Occipital lobe (tissue), 2 donors: Measurements from ENCODE around the gene RPS26. TPM values are rescaled to one million over a fixed set of nuclear protein-coding genes. Genes with fewer than 3 reads are reported as not detected.
"Not testable (repeated sequence)": the region's sequence is repeated elsewhere in the genome, so short reads cannot be mapped to it uniquely, and the experiment has no call there.

Experiments
- DNase-seq: peaks from one replicate; lab custom pipeline; 2025; lab: John Stamatoyannopoulos, UW
- total RNA-seq: library from RNA; depleted of rRNA; stranded (reverse); fragments of >200 nt; gene quantifications from one replicate; pipeline ENCODE4 v1.2.3, GENCODE V29; 2014

RPS26 gene
- total RNA-seq, 1 donor from 2014 or later = 61.3 TPM

- DNase-seq = no peak
Observed at GRCh38 chr12:56020423-56021184, 21.1 kb upstream of the RPS26 start, which contains the start of gene IKZF4. IKZF4 (plus strand) TSS chr12:56021043; CDS start chr12:56021494, 451 bp downstream.

GRCh38 chr12:56021889-56022497 lies 19.7 kb upstream of the RPS26 start:
- DNase-seq = no peak

DNA sequence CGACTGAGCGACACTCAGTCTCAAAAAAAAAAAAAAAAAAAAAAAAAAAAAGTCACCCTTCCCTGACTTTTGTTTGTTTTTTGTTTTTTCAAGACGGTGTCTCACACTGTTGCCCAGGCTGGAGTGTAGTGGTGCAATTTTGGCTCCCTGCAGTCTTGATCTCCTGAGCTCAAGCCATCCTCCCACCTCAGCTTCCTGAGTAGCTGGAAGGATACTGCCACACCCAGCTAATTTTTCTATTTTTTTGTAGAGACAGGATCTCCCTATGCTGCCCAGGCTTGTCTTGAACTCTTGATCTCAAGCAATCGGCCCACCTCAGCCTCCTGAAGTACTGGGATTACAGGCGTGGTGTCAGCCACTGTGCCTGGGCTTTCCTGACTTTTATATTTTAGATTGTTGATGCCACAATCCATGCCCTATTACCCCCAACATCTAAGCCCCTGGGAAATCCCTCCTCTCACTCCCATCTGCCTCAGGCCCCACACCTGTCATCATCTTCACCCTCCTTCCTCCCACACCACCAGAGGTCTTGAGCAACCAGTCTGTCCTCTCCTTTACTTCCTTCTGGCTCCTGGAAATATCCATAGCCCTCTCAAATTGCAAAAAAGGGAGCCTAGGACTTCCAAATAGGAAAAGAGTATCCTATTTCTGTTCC lies 13.1 kb upstream of the RPS26 start:
- DNase-seq = no peak

GRCh38 chr12:56029166-56029519 lies 12.6 kb upstream of the RPS26 start:
- no peak for DNase-seq

GRCh38 chr12:56029666-56030293 lies 11.9 kb upstream of the RPS26 start:
- no peak for DNase-seq

GRCh38 chr12:56031987-56032386 lies 9.7 kb upstream of the RPS26 start:
- no peak for DNase-seq

- no peak for DNase-seq
Observed at GRCh38 chr12:56034586-56035332, 7.0 kb upstream of the RPS26 start.

GRCh38 chr12:56037161-56037560 lies 4.6 kb upstream of the RPS26 start:
- no peak for DNase-seq

- DNase-seq = no peak
Observed at GRCh38 chr12:56038022-56038655, 3.6 kb upstream of the RPS26 start.

DNA sequence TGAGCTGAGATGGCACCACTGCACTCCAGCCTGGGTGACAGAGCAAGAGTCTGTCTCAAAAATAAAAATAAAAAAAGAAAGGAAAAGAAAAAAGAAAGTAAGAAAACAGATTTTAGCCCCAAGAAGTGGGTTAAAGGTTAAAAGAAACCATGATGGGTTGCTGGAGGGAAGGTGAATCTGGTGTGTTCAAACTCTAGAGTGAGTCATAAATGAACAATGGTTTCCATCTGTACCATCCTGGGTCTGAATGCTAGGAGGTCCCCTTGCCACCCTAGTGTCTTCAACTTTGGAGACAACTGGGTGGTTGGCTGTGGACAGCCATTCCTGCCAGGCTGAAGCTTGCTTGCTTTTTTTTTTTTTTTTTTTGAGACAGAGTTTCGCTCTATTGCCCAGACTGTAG lies 1.6 kb upstream of the RPS26 start:
- no peak for DNase-seq

DNA sequence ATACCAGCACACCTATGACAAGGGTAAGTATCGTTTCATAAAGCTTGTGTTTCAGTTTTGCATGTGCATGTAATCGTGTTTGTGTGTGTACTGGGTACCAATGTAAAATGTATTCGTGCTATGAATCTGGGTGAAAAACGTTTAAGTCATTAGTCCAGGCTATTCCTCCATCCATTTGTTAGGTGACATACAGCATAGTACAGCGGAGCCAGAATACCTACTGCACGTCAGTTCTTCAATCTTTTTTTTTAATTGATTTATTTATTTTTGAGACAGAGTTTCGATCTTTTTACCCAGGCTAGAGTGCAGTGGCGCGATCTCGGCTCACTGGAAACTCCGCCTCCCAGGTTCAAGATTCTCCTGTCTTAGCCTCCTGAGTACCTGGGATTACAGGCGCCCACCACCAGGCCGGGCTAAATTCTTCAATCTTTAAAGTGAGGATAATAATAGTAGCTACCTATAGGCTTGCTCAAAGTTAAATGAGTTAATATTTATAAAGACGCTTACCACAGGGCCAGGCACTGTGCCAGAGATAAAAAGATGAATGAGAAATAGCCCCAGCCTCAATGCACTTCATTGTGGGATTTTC lies 661 bp upstream of the RPS26 start:
- DNase-seq = no peak

GRCh38 chr12:56042430-56042813 lies 704 bp downstream of the RPS26 start:
- not testable (repeated sequence) for DNase-seq

DNA sequence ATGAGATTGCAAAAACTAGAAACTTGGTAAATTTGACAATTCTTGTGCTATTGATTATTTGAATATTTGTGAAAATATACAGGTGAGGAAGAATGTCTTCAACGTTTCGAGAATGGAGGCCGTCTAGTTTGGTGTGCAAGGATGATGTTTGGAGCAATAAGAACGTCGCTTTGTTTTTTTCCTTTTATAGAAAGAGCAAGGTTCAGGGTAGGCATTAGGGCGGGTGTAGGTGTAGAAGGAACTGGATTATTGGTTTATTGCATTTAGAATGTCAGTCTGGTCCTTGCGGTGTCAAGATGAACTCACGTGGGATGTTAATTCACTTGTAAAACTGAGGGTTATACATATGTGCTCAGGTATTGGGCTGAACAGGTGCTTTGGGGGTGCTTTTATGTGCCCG lies 1.1 kb downstream of the RPS26 start:
- no peak for DNase-seq

GRCh38 chr12:56046027-56046780 lies 4.5 kb downstream of the RPS26 start:
- no peak for DNase-seq

GRCh38 chr12:56053407-56053893 lies 11.7 kb downstream of the RPS26 start:
- DNase-seq = no peak

GRCh38 chr12:56059964-56060363 lies 18.2 kb downstream of the RPS26 start:
- DNase-seq = not testable (repeated sequence)

GRCh38 chr12:56061982-56062381 lies 20.3 kb downstream of the RPS26 start:
- DNase-seq = no peak

DNA sequence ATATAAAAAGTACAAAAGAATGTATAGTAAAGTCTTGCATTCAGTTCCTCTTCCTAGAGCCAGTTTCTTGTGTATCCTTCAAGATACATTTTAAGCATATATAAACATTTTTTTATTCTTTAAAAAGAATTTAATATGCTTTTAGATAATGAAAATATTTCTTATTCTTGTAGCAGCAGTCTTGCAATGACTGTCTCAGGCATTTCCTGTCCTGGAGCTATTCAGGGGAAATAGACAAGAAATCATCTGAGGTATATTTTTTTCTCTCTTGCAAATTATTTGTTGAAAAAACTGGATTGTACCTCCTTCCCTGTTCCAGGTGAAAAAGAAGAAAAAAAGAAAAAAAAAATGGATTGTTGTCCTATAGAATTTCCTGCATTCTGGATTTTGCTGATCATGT lies 21.3 kb downstream of the RPS26 start:
- DNase-seq = no peak

GRCh38 chr12:56071648-56072047 lies 29.9 kb downstream of the RPS26 start:
- no peak for DNase-seq

DNA sequence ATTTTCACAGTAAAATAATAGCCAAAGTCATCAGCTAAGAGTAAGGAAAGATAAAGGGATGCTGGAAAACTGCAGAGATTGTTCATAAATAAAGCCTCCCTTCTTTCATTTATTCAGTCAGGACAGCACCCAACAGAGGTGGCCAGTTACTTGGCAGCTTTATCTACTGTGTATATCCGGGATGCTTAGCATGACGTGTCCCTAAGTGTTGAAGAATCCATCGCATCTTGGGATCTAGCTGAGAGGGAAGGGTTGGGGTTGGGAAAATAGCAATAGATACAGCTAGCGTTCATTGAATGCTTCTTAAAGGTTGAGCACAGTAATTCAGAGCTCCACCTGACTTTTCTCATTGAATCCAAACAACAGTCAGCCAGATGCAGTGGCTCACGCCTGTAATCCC lies 32.7 kb downstream of the RPS26 start:
- DNase-seq = no peak
